T-cell (primary cell): ENCODE results near the gene ABCB1. TPM values are rescaled to one million over a fixed set of nuclear protein-coding genes. Genes with fewer than 3 reads are reported as not detected.

Experiments
- ATAC-seq, 4 experiments: fragments of 200-7000 bp in 3 of 4; fragments of 150-1000 bp in 1 of 4; cut with Tn5 transposase; replicated peaks in 1 of 4; 1 replicate in 3 of 4; 2 replicates in 1 of 4; pipeline ENCODE4 v1.10.0; 2021; ENCODE audit warnings: moderate library complexity in 3 of 4, mild to moderate bottlenecking in 2 of 4, moderate number of reproducible peaks in 1 of 4
- CTCF ChIA-PET, 2 donors: fragments of 300-600 bp; sonication (Branson Sonifier 250); formaldehyde crosslinking; loops; one replicate each; lab custom pipeline; 2022; ENCODE audit warnings: antibody characterized with exemption in 2 of 2; lab: Charles Lee
- POLR2A ChIA-PET, 2 donors: fragments of 300-600 bp; sonication (Branson Sonifier 250); formaldehyde crosslinking; loops; one replicate each; lab custom pipeline; 2022; ENCODE audit warnings: antibody characterized with exemption in 2 of 2; lab: Charles Lee
- DNase-seq, 35 experiments: peaks; one replicate each; pipeline versions ENCODE4 v3.0.0 to v3.0.0-alpha.2; 2013 to 2023
- H3K27ac ChIP-seq: one replicate; pipeline ENCODE4 v1.5.1; 2013; ENCODE audit warnings: low read length
- H3K27me3 ChIP-seq, 2 experiments: replicated peaks in 1 of 2; 1 replicate in 1 of 2; 2 replicates in 1 of 2; pipeline versions ENCODE4 v1.6.1 to v1.7.0; 2013; ENCODE audit warnings: low read length in 1 of 2, mixed read lengths in 1 of 2; ENCODE audit not compliant: control insufficient read depth in 2 of 2, insufficient read depth in 2 of 2; ENCODE audit errors: extremely low read depth in 1 of 2
- H3K36me3 ChIP-seq, 2 donors: 1 replicate in 1 of 2; 2 replicates in 1 of 2; pipeline versions ENCODE4 v1.6.1 to v1.7.0; 2013; ENCODE audit warnings: low read length in 1 of 2; ENCODE audit not compliant: control insufficient read depth in 2 of 2, insufficient read depth in 1 of 2; ENCODE audit errors: extremely low read depth in 1 of 2
- H3K4me1 ChIP-seq, 2 experiments: 1 replicate in 1 of 2; 2 replicates in 1 of 2; pipeline versions ENCODE4 v1.6.1 to v1.7.0; 2013; ENCODE audit warnings: low read length in 2 of 2, mixed read lengths in 1 of 2; ENCODE audit not compliant: insufficient read depth in 2 of 2, control insufficient read depth in 1 of 2; ENCODE audit errors: extremely low read depth in 1 of 2
- H3K4me3 ChIP-seq, 2 donors: 1 replicate in 1 of 2; 2 replicates in 1 of 2; pipeline versions ENCODE4 v1.5.1 to v1.7.0; 2013; ENCODE audit warnings: mild to moderate bottlenecking in 2 of 2, low read length in 1 of 2, moderate library complexity in 1 of 2; ENCODE audit not compliant: control insufficient read depth in 1 of 2; ENCODE audit errors: extremely low read depth in 1 of 2
- H3K9me3 ChIP-seq: 2 replicates; pipeline ENCODE4 v1.7.0; 2013
- H3K27ac Mint-ChIP-seq, 2 donors: one replicate each; pipeline ENCODE4 v1.8.0; 2020 to 2021; ENCODE audit warnings: mild to moderate bottlenecking in 2 of 2, mixed read lengths in 2 of 2
- H3K27me3 Mint-ChIP-seq, 2 donors: one replicate each; pipeline ENCODE4 v1.8.0; 2021 to 2022; ENCODE audit warnings: mixed read lengths in 2 of 2
- H3K36me3 Mint-ChIP-seq: one replicate; pipeline ENCODE4 v1.8.0; 2021; ENCODE audit warnings: mixed read lengths
- H3K4me1 Mint-ChIP-seq, 3 donors: one replicate each; pipeline ENCODE4 v1.8.0; 2020 to 2022; ENCODE audit warnings: mixed read lengths in 3 of 3, mild to moderate bottlenecking in 1 of 3
- H3K4me3 Mint-ChIP-seq, 3 donors: one replicate each; pipeline ENCODE4 v1.8.0; 2020 to 2022; ENCODE audit warnings: mild to moderate bottlenecking in 3 of 3, mixed read lengths in 3 of 3, moderate library complexity in 3 of 3
- H3K9me3 Mint-ChIP-seq, 3 donors: one replicate each; pipeline ENCODE4 v1.8.0; 2020 to 2022; ENCODE audit warnings: mixed read lengths in 3 of 3
- WGBS: methylation state at CpG from one replicate; pipeline ENCODE4 v1.1.5; 2013; ENCODE audit warnings: missing lambda C conversion rate; ENCODE audit not compliant: insufficient coverage; 5-methylcytosine and 5-hydroxymethylcytosine counted together
- total RNA-seq, 35 experiments: library from RNA in 6 of 35; stranded (reverse) in 6 of 35; fragments of 120-200 nt in 1 of 35; gene quantifications; one replicate each; pipeline versions ENCODE4 v1.2.1 to v1.2.4 and lab custom pipeline; 2013 to 2026

Gene ABCB1
- total RNA-seq = 10 to 100 TPM; 12.8 to 46.4 (median 25.2) TPM
- 27.9 TPM for total RNA-seq (2013)
- total RNA-seq (lab: John Stamatoyannopoulos, UW) = 14.0 to 158 (median 44.1) reads per million in 29 experiments

GRCh38 chr7:87600130-87601124 is at the start of gene ABCB1:
Gene ABCB1, minus strand, starts transcription at chr7:87600884. Its CDS starts 700 bp downstream, at chr7:87600184.
- peak; percentile 4 to 69 (median 38) for DNase-seq
- ChIA-PET CTCF (interaction anchor here (0.6 to 1.8 kb wide), 7 partner anchors 11 to 475 kb away, joined by 3 to 6 read pairs (median 4); partner anchors contain the start of gene RUNDC3B (in 1 of the 2)), POLR2A (interaction anchor here (0.6 to 0.9 kb wide), 3 partner anchors 274 to 295 kb away, joined by 3 to 4 read pairs (median 3); no protein-coding TSS in a partner anchor)
- Mint-ChIP-seq H3K4me1 (peaks cover 32 to 45% (median 37%) of the 10 kb centered on the region in 3 donors), H3K36me3 (no peaks in the 10 kb centered on the region), H3K27me3 (peaks cover 7 to 47% of the 10 kb centered on the region in 2 donors), H3K27ac (peak within 1 kb of the TSS; percentile 79), H3K4me3 (peak within 1 kb of the TSS; percentile 78 to 91 (median 81)), H3K9me3 (no peaks in the 10 kb centered on the region)
- Histone ChIP-seq H3K27me3 (peaks cover 0 to 10% of the 10 kb centered on the region in 2 experiments), H3K27ac (peak within 1 kb of the TSS; percentile 70), H3K4me1 (peaks cover 10 to 18% of the 10 kb centered on the region in 2 experiments), H3K4me3 (peak within 1 kb of the TSS; percentile 72 to 96), H3K36me3 (no peaks in the 10 kb centered on the region), H3K9me3 (no peaks in the 10 kb centered on the region)
- peak; percentile 88 to 93 (median 92) for ATAC-seq
- 1% methylated on average over 56 of the region's 61 CpGs for WGBS

GRCh38 chr7:87648316-87648715 is 47.6 kb upstream of the ABCB1 start:
- Histone ChIP-seq H3K36me3 (no peaks in the 10 kb centered on the region), H3K27ac (no peak overlapping the region), H3K27me3 (no peaks in the 10 kb centered on the region), H3K9me3 (no peaks in the 10 kb centered on the region), H3K4me3 (no peak overlapping the region), H3K4me1 (no peaks in the 10 kb centered on the region)
- H3K36me3 Mint-ChIP-seq = no peaks in the 10 kb centered on the region
- ChIA-PET CTCF (no interaction called here), POLR2A (no interaction called here)
- H3K9me3 Mint-ChIP-seq = no peaks in the 10 kb centered on the region
- no peak overlapping the region for H3K4me3 Mint-ChIP-seq
- DNase-seq = no peak
- no CpG with 5 or more reads among the region's 1 CpG for WGBS
- no peak for ATAC-seq
- no peak overlapping the region for H3K27ac Mint-ChIP-seq
- H3K4me1 Mint-ChIP-seq = no peaks in the 10 kb centered on the region
- peaks cover 4 to 7% of the 10 kb centered on the region in 2 donors for H3K27me3 Mint-ChIP-seq

GRCh38 chr7:87645446-87645845 is 44.8 kb upstream of the ABCB1 start:
- ChIA-PET POLR2A (interaction anchor here in 1 of 2 donors (0.6 kb wide), 1 partner anchor 320 kb away, joined by 3 read pairs; no protein-coding TSS in a partner anchor), CTCF (interaction anchor here in 1 of 2 donors (0.9 kb wide), 1 partner anchor 12 kb away, joined by 4 read pairs; no protein-coding TSS in a partner anchor)
- H3K36me3 Mint-ChIP-seq = no peaks in the 10 kb centered on the region
- H3K36me3 ChIP-seq = no peaks in the 10 kb centered on the region
- H3K9me3 Mint-ChIP-seq = no peaks in the 10 kb centered on the region
- DNase-seq (no peak), ATAC-seq (no peak)
- no peaks in the 10 kb centered on the region for H3K4me1 Mint-ChIP-seq
- H3K27ac Mint-ChIP-seq = no peak overlapping the region
- no peaks in the 10 kb centered on the region for H3K4me1 ChIP-seq
- H3K27me3 ChIP-seq = no peaks in the 10 kb centered on the region
- no peak overlapping the region for H3K4me3 Mint-ChIP-seq
- no peak overlapping the region for H3K4me3 ChIP-seq
- peaks cover 6 to 7% of the 10 kb centered on the region in 2 donors for H3K27me3 Mint-ChIP-seq
- H3K9me3 ChIP-seq = no peaks in the 10 kb centered on the region
- WGBS = no CpG with 5 or more reads among the region's 1 CpG
- H3K27ac ChIP-seq = no peak overlapping the region

- Histone ChIP-seq H3K4me1 (no peaks in the 10 kb centered on the region), H3K4me3 (no peak overlapping the region), H3K27me3 (peaks cover 0 to 2% of the 10 kb centered on the region in 2 experiments), H3K27ac (no peak overlapping the region), H3K36me3 (no peaks in the 10 kb centered on the region), H3K9me3 (no peaks in the 10 kb centered on the region)
- Mint-ChIP-seq H3K27me3 (peaks cover 0 to 2% of the 10 kb centered on the region in 2 donors), H3K4me3 (no peak overlapping the region), H3K9me3 (peaks cover 3 to 8% (median 3%) of the 10 kb centered on the region in 3 donors), H3K36me3 (no peaks in the 10 kb centered on the region), H3K4me1 (no peaks in the 10 kb centered on the region), H3K27ac (no peak overlapping the region)
- CTCF ChIA-PET = no interaction called here
- POLR2A ChIA-PET = no interaction called here
- no peak for DNase-seq
- no peak for ATAC-seq
- 33% methylated on average over 1 of the region's 1 CpG for WGBS
Observed at GRCh38 chr7:87635921-87636320, 35.2 kb upstream of the ABCB1 start.

- Histone ChIP-seq H3K27me3 (peaks cover 4 to 19% of the 10 kb centered on the region in 2 experiments), H3K27ac (no peak overlapping the region), H3K4me1 (peaks cover 3 to 17% of the 10 kb centered on the region in 2 experiments), H3K9me3 (no peaks in the 10 kb centered on the region), H3K4me3 (peak overlapping the region; percentile 73 to 90), H3K36me3 (no peaks in the 10 kb centered on the region)
- Mint-ChIP-seq H3K36me3 (no peaks in the 10 kb centered on the region), H3K4me1 (peaks cover 11 to 14% (median 12%) of the 10 kb centered on the region in 3 donors), H3K4me3 (peak overlapping the region; percentile 76 to 89 (median 81)), H3K9me3 (no peaks in the 10 kb centered on the region), H3K27ac (no peak overlapping the region), H3K27me3 (peaks cover 4 to 15% of the 10 kb centered on the region in 2 donors)
- ChIA-PET POLR2A (interaction anchor here in 1 of 2 donors (0.5 kb wide), 1 partner anchor 258 kb away, joined by 3 read pairs; no protein-coding TSS in a partner anchor), CTCF (no interaction called here)
- DNase-seq = peak in 30 of 35 experiments; percentile 3 to 53 (median 17)
- 6% methylated on average over 36 of the region's 39 CpGs for WGBS
- peak; percentile 12 to 49 (median 36) for ATAC-seq
Observed at GRCh38 chr7:87628780-87629569, 28.3 kb upstream of the ABCB1 start.
